Endothelial cell of hepatic sinusoid (primary cell): ENCODE data around the gene ST6GALNAC5.

Source experiments
- in situ Hi-C: cut with HindIII; loops from 2 replicates; pipeline ENCODE4 v1.10.0; 2017; ENCODE audit warnings: low sequenced_read_pairs

The ST6GALNAC5 gene

DNA sequence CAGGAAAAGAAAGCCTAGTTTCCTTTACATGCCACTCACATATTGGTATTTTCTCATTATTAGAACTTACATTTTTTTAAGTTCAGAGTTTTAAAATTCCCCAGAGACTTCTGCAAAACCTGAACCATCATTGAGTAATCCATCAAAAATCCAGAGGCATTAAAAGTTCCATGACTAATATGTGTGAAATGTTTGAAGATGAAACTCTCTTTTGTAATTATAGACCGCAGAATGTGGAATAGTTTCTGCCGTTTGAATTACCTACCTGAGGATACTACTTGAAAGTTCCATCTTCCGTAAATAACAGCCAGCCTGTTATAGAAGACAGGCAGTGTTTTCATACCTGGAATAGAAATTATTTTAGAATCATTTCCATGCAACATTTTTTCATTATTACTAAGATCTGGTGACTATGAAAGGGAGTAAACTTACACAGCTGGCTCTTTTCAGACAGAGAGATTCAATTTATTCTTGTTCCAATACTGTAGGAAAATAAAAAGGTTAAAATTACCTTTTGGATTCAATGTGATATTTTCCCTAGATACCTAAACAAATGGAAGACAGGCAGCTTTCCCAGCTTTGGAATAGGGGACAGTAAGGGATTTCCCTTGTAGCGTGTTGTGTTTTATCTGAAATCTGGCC, 131.4 kb downstream of the ST6GALNAC5 start:
- in situ Hi-C loops = no loop called here

DNA sequence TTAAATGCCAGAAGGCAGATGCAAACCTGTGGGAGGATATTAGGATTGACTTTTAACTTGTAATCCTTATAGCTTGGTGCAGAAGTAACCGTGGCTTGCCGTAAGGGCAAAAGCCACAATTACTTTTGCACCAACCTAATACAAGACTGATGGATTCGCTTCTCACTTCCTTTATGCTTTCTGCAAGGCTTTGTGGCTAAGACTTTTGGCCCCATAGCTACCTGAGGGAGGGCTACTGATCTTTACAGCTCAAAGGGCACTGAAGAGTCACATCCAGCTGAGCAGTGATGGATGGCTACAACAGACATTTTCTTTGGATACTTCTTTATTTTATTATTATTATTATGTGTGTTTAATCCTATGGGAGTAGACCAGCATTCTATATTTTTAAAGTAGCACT, 140.4 kb downstream of the ST6GALNAC5 start:
- in situ Hi-C loops = no loop called here

GRCh38 chr1:77010937-77011336, 143.7 kb downstream of the ST6GALNAC5 start:
- in situ Hi-C loops = no loop called here

DNA sequence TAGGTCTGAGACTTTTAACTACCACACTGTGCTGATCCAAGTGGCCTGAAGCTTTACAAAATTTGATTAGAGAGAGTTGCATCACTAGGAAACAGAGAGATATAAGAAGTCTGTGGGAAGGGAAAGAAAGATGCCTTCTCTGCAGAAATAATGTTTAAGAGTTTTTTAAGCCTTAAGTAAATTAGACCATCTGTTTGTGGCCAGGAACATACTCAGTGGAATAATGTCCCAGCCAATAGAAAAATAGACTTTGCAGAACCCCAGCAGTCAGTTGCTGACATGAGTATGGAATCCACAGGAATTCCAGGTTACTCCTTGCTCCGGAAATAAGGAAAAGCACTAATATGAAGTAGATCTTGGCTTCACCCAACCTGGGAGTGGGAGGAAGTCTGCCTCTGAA, 144.8 kb downstream of the ST6GALNAC5 start:
- in situ Hi-C loops = no loop called here

DNA sequence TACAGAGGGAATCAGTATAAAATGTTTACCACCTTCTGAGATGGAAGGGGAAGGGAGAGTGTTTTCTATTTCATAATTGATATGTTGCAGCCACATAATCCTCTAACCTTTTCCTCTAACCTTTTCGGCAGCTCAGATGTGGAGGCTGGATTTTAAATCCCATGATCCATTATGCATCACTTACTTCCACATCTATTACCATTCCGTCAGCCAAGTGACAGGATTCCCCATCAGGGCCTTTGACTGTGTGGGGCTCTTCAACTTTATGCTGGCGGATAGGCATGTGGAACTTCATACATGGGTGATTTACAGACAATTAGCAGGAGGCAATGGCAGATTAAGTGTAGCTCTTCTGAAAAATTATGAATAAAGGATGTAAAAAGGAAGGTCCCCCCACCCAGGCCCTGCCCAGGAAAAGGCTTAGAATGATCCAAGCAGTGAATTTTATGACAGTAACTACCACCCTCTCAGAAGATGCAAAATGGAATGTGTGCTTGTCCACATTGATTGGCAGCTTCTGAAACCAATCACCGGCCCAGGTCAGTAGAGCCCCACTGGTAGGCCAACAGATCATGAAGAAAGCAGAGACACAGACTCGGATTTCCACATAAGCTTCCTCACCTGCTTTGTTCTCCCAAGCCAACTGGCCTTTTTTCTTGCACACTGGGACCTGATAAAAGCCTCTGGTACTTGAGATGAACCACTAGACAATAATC, 147.0 kb downstream of the ST6GALNAC5 start:
- in situ Hi-C loops = no loop called here

GRCh38 chr1:77015748-77016341, 148.6 kb downstream of the ST6GALNAC5 start:
- in situ Hi-C loops = no loop called here

GRCh38 chr1:77016386-77016985, 149.2 kb downstream of the ST6GALNAC5 start:
- in situ Hi-C loops = no loop called here

DNA sequence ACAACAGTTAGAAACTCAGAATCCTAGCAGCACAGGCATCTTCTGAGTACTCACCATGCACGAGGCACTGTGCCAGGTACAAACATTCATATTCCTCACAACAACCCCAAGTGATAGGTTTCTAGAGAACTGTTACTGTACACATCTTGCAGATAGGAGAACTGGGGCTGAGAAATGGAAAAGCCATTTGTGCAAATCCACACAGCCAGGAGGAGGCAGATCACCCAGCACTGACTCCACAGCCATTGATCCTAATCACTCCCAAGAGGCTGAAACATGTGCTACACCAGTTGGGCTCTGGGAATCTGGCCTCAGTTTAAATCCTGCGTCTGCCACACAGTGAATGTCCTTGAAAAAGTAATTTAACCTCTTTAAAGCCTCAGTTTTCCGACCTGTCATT, 151.0 kb downstream of the ST6GALNAC5 start:
- in situ Hi-C loops = no loop called here

DNA sequence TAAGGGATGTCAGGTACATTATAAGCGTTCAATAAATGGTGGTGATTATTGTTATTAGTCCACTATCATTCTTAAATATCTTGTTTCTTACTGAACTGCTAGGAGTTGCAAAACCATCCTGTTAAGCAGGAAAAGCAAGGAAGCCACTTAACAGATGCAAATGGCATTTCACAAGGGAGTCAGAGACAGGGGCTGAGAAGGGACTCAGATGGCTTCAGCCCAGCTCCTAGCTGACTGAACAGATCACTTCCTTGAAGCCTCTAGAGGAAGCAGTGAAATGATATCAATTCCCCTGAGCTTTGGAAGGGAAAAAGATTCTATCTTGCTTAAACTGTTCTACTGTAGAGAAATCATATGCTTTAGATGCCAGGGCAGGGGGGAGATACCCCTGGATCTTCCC, 151.5 kb downstream of the ST6GALNAC5 start:
- in situ Hi-C loops = no loop called here

DNA sequence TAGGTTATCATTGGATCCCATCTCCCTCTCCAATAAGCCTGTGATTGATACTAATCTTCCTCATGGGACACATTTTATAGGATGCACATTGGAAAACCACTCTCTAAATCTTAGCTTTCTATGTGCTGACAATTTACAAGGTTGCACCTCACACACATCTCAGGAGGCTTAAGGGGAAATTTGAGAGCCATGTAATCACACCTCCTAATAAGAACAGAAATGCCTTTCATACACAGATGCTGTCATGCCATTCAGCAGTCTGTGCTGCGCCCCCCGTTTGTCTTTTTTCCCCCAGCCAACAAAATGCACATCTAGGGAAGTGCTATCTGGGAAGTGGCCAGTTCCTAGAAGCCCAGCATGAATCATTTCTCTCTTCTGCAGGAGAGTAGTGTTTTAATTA, 154.5 kb downstream of the ST6GALNAC5 start:
- in situ Hi-C loops = no loop called here

- in situ Hi-C loops = no loop called here
Measured at GRCh38 chr1:77024500-77024899, 157.2 kb downstream of the ST6GALNAC5 start.

DNA sequence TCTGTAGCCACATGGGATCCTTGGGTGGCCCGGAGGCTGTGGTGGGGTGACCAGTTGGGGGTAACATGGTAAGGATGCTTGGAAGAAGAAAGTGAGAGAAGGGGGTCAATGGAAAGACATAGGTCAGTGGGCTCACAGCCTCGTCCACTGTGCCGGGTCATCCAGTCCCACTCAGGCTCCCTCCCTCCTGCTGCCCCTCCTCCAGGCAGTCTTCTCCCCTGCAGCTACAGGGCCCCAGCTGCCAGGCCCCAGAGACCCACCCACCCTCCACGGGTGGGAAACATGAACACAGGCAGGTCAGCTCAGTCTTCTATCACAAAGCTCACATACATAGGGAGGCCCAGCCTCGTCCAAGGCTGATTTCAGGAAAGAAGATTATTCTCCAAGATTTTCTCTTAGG, 158.3 kb downstream of the ST6GALNAC5 start:
- in situ Hi-C loops = no loop called here

DNA sequence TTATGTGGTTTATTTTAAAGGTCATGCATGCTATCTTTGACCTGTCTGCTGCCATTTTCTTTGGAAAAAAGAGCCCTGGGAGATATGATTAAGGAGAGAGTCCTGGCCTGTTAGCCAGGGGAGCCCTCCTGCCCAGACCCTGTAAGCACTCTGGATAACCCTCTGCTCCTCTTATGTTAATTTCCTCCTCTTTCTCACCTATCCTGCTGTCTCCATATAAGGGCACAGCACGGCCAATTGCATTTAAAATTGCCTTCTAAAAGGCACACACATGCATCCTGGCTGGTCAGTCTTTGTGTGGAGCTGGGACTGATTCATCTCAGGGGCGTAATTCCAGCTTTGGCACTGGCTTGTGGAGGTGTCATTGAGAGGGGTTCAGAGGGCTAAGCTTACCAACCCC, 158.9 kb downstream of the ST6GALNAC5 start:
- in situ Hi-C loops = no loop called here

DNA sequence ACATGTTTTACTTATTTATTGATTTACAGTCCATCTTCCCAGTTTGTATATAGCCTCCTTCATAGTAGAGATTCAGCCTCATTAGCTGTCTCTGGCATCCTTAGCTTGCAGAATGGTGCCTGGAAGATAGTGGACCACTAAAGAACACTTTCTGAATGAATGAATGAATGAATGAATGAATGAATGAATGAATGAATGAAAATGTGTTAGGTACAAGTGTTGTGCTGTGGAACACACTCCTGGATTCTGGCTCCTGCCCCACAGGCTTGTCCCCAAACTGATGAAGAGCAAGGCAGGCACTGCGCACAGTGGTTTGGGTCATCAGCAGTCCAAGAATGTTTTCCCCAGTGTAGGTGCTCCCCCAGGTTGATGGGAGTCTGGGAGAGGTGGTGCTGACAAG, 159.4 kb downstream of the ST6GALNAC5 start:
- in situ Hi-C loops = no loop called here

DNA sequence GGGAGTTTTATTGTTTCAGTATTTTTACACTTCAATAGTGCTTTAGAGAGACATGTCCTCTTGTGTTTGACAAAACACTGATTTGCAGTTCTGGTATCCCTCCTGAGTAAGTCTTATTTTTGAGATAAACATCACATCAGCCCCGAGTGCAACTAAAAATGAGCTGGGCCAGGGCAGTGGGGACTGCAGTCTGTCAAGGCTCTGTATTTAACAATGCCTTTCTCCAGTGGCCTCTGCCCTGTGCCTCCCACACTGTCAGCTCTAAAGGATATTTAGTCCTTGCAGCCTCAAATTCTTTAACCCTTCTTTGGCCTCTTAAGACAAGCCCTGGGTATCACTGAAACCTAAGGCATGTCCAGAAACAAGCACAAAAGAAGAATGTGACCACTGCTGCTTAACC, 160.6 kb downstream of the ST6GALNAC5 start:
- in situ Hi-C loops = no loop called here

DNA sequence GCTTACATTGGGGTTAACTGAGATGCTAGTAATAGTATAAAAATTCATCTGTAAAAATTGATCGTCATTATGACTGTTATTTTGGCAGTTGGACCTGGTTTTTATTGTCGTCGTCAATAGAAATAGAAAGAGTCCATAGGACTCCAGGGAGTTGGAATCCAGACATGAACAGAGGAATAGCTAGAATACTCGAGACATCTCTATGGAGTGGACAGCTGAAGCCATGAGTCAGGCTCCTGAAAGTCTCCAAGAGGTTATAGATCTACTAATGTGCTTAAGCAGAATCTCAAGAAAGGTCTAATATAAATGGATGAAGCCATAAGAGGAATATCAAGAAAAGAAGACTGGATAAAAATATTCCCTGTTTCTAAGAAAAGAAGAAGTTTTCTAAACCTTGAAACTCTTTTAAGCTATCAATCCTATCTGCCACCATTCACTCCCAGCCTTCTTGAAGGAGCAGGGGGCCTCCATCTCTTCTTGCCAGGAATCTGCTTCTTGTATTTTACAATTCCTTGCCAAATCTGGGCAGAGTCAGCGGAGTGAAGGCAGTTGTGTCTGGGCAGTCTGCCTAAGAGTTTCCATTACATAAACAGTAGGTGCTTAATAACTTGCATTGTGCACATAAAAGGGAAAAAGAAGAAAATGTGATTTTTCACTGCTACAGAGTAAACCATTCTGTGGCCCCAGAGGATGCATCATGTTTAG, 163.3 kb downstream of the ST6GALNAC5 start:
- in situ Hi-C loops = no loop called here

GRCh38 chr1:77031106-77031662, 163.9 kb downstream of the ST6GALNAC5 start:
- in situ Hi-C loops = no loop called here

- in situ Hi-C loops = no loop called here
Measured at GRCh38 chr1:77036560-77036959, 169.3 kb downstream of the ST6GALNAC5 start.

DNA sequence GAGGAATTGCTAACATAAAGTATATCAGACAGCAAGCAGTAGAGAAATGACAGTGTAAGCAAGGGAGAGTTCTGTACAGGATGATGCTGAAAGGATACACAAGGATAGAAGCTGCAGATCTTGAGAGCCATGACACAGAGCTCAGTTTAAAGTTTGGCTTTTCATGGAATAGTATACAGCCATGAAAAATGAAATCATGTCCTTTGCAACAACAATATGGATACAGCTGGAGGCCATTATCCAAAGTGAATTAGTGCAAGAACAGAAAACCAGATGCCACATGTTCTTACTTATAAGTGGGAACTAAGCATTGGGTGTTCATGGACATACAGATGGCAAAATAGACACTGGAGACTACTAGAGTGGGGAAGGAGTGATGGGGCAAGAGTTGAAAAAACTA, 169.8 kb downstream of the ST6GALNAC5 start:
- in situ Hi-C loops = no loop called here

DNA sequence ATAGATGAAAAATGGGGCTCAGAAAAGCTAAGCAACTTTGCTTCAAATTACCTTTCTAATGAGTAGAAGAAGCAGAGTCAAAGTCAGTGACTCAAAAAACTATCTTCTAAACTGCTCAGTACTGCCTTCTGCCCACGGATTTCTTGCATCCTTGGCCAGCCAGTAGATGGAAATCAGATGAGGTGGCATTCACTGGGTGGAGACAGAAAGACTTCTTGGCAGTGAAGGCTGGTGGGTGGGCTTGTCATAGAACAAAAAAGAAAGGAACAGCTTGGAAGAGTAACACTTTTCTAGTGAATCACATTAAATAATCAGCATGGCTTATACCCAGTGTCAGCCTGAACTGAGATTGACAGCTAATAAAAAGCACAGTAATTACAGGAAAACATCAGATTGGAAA, 170.7 kb downstream of the ST6GALNAC5 start:
- in situ Hi-C loops = no loop called here

DNA sequence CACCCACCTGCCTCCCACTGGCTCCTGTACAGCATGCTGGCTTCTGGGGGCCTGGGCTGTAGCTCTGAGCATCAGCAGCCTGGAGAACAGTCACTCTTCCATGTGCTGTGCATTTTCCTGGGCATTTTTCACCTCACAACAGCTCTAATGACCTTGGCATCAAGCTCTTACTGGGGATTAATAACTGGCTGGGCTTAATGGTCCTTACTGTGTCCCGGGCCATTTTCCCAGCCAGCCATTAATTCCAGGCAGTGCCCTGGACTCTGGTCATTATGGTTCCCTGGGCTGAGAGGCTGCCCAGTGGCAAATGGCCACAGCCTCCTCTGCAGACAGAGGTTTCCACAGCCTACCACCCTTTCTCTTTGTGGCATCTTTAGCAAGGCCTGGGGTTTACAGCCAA, 171.8 kb downstream of the ST6GALNAC5 start:
- in situ Hi-C loops = no loop called here
